HG03280 (cell line): Measurements from ENCODE around the gene HTR6.

Source experiments
- ATAC-seq: cut with Tn5 transposase; IDR thresholded peaks from one replicate; pipeline ENCODE4 v1.9.1; 2021; ENCODE audit warnings: mild to moderate bottlenecking, moderate library complexity; ENCODE audit not compliant: unreplicated experiment

The HTR6 gene

DNA sequence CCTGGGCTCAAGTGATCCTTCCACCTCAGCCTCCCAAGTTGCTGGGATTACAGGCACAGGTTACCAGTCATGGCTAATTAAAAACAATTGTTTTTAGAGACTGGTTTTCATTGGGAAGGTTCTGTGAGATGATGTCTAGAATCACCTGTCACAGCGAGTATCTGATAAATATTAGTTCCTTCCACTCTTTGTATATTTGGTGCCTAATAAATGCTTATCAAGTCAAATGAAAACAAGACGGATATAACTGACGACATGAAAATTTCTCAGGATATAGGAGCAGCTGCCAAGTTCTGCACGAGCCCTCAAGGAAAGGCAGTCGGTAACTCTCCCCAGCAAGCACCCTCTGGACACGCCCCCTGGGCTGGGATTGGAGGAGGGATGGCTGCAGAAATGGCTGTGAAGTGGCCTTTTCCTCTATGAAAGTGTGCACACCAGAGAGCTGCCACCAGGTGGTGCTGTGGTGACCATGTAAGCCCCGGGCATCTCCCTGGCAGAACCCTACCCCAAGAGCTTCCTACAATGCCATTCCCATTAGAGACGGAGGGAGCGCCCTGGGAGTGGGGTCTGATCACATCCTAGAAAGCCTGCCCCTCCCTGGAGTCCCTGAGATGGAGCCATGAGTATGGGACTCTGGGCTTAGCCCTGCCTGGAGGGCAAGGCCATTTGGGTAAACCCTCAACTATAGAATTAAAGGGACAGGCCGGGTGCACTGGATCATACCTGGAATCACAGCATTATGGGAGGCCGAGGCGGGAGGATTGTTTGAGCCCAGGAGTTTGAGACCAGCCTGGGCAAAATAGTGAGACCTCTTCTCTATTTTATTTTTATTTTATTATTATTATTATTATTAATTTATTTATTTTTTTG, 50.9 kb downstream of the HTR6 start:
- ATAC-seq, result no peak

DNA sequence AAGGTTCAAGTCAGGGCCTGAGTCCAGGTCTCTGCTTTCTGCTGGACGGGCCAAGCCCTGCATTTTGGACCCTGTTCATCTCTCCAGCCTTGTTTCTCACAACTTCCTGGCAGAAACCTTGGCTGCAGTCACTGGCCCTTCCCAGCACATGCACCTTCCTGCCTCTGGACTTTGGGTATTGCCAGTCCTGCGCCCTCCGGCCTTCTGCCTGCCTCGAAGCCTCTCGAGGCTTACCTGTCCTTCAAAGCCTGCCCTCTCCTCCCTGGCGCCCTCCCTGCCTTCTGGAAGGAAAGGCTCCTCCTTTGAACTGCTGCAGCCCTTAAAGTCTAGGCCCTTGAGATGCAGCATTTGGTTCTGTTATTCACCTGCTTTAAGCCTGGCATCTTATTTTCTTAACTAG, 52.8 kb downstream of the HTR6 start:
- no peak for ATAC-seq

GRCh38 chr1:19720174-19720573, 55.5 kb downstream of the HTR6 start:
- no peak for ATAC-seq

GRCh38 chr1:19720973-19721372, 56.3 kb downstream of the HTR6 start:
- ATAC-seq, result no peak

GRCh38 chr1:19723874-19724273, 59.2 kb downstream of the HTR6 start:
- ATAC-seq, result no peak

DNA sequence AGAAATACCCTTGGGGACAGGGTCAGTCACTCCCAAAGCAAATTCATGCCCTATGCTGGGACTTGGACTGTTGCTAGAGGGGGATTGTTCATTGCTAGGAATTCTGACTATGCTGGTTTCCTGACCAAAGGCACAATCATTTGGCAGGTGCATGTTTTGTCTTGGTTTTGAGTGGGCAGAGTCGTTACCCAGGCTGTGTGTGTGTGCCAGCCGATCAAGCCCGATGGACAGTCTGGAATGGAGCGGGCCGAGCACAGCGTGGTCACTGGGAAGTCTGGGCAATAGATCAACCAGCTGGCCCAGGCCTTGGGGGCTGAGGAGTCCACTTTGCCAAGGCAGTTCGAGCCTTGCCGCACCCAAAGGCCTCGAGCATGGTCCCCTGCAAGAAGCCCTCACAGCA, 60.9 kb downstream of the HTR6 start:
- no peak for ATAC-seq

- ATAC-seq, result no peak
Measured at GRCh38 chr1:19728413-19729145, 63.9 kb downstream of the HTR6 start.

- no peak for ATAC-seq
Measured at GRCh38 chr1:19730232-19730631, 65.6 kb downstream of the HTR6 start.
